HepG2 (cell line): ENCODE results near the gene TAF11. TPM values are rescaled to one million over a fixed set of nuclear protein-coding genes. Genes with fewer than 3 reads are reported as not detected.

ENCODE experiments used
- ATAC-seq: fragments of 200-7000 bp; cut with Tn5 transposase; 3 replicates; pipeline ENCODE4 v1.9.1; 2020; ENCODE audit warnings: mild to moderate bottlenecking, moderate library complexity
- BruUV-seq: library from RNA; stranded (reverse); fragments of 400-500 nt; replicated peaks from 2 replicates; lab custom pipeline; 2021; lab: Mats Ljungman, UMichigan
- CTCF ChIA-PET: fragments of 300-600 bp; formaldehyde crosslinking; extraction: SDS; loops from one replicate; lab custom pipeline; 2021; ENCODE audit warnings: low total read pairs, inconsistent platforms, low intra/inter-chr PET ratio; lab: Yijun Ruan, JAX
- POLR2A ChIA-PET: fragments of 350-600 bp; sonication (Branson Sonifier 250); formaldehyde crosslinking; loops from one replicate; lab custom pipeline; 2020; ENCODE audit warnings: antibody characterized with exemption, inconsistent platforms; lab: Yijun Ruan, JAX
- DNase-seq: peaks from one replicate; pipeline ENCODE4 v3.0.0-alpha.2; 2015; ENCODE audit warnings: low spot score
- FAIRE-seq: peaks from 3 replicates; lab custom pipeline; 2011; peaks lifted over from hg19 to GRCh38; lab: Jason Lieb, UNC
- H2AFZ ChIP-seq: one replicate; pipeline ENCODE4 v1.6.1; 2011; ENCODE audit warnings: low read length, inconsistent platforms
- H3K27ac ChIP-seq: fragments of 300-600 bp; 3 replicates; pipeline ENCODE4 v1.8.0; 2011; ENCODE audit warnings: mixed run types, mild to moderate bottlenecking, mixed read lengths, low read length, inconsistent platforms; ENCODE audit not compliant: insufficient read depth; ENCODE audit errors: extremely low read length
- H3K27me3 ChIP-seq, 2 experiments: fragments of 200-600 bp in 1 of 2; 2 replicates in 1 of 2; 3 replicates in 1 of 2; pipeline versions ENCODE4 v1.6.0 to v1.8.0; 2011; ENCODE audit warnings: low read length in 2 of 2, mild to moderate bottlenecking in 2 of 2, moderate library complexity in 2 of 2, inconsistent platforms in 1 of 2; ENCODE audit not compliant: insufficient read depth in 2 of 2, control insufficient read depth in 1 of 2
- H3K36me3 ChIP-seq, 2 experiments: fragments of 200-600 bp in 1 of 2; replicated peaks in 1 of 2; 2 replicates in 1 of 2; 3 replicates in 1 of 2; pipeline versions ENCODE4 v1.5.1 to v1.8.0; 2011; ENCODE audit warnings: low read length in 2 of 2, inconsistent platforms in 1 of 2; ENCODE audit not compliant: insufficient read depth in 2 of 2, control insufficient read depth in 1 of 2
- H3K4me1 ChIP-seq: 2 replicates; pipeline ENCODE4 v1.5.1; 2012; ENCODE audit warnings: low read length, inconsistent platforms; ENCODE audit not compliant: insufficient read depth
- H3K4me2 ChIP-seq: 2 replicates; pipeline ENCODE4 v1.6.0; 2011; ENCODE audit warnings: low read depth, low read length, inconsistent platforms
- H3K4me3 ChIP-seq, 3 experiments: fragments of 200-600 bp in 1 of 3; sonication (generic), shearing (Covaris generic) in 1 of 3; replicated peaks in 1 of 3; 2 replicates each; pipeline ENCODE4 v1.5.1; 2011 to 2016; ENCODE audit warnings: low read length in 3 of 3, inconsistent platforms in 2 of 3, low read depth in 2 of 3, mild to moderate bottlenecking in 2 of 3, control low read depth in 1 of 3, mixed read lengths in 1 of 3; ENCODE audit not compliant: insufficient read depth in 1 of 3
- H3K79me2 ChIP-seq: one replicate; pipeline ENCODE4 v1.6.1; 2011; ENCODE audit warnings: low read length, inconsistent platforms; ENCODE audit not compliant: insufficient read depth
- H3K9ac ChIP-seq: 2 replicates; pipeline ENCODE4 v1.6.0; 2011; ENCODE audit warnings: mild to moderate bottlenecking, low read depth, low read length, inconsistent platforms; ENCODE audit not compliant: insufficient read depth
- H3K9me3 ChIP-seq: 2 replicates; pipeline ENCODE4 v1.5.1; 2012; ENCODE audit warnings: mild to moderate bottlenecking, low read length
- H4K20me1 ChIP-seq: 2 replicates; pipeline ENCODE4 v1.6.0; 2011; ENCODE audit warnings: inconsistent platforms, mild to moderate bottlenecking, low read length, moderate library complexity; ENCODE audit not compliant: insufficient read depth
- FOXO1 ChIP-seq: sonication (generic); formaldehyde crosslinking; IDR thresholded peaks from 2 replicates; pipeline ENCODE4 v1.4.0; 2020; ENCODE audit warnings: missing genetic modification reagents
- NFAT5 ChIP-seq: sonication (generic); formaldehyde crosslinking; IDR thresholded peaks from 2 replicates; pipeline ENCODE4 v1.4.0; 2020; ENCODE audit warnings: missing genetic modification reagents
- SMARCC2 ChIP-seq: fragments of 450-650 bp; IDR thresholded peaks from 2 replicates; pipeline ENCODE4 v1.6.1; 2017; ENCODE audit warnings: antibody characterized with exemption, mild to moderate bottlenecking
- SP4 ChIP-seq: sonication (generic); formaldehyde crosslinking; IDR thresholded peaks from 2 replicates; pipeline ENCODE4 v1.8.1; 2023; ENCODE audit warnings: mild to moderate bottlenecking, missing genetic modification reagents
- ZBTB42 ChIP-seq: sonication (generic); formaldehyde crosslinking; IDR thresholded peaks from 2 replicates; pipeline ENCODE4 v1.5.0; 2020; ENCODE audit warnings: mild to moderate bottlenecking, missing genetic modification reagents
- ZIK1 ChIP-seq: sonication (generic); formaldehyde crosslinking; IDR thresholded peaks from 2 replicates; pipeline ENCODE4 v1.5.0; 2020; ENCODE audit warnings: mild to moderate bottlenecking, low read depth, missing genetic modification reagents, borderline replicate concordance
- ZSCAN31 ChIP-seq: sonication (generic); formaldehyde crosslinking; IDR thresholded peaks from 2 replicates; pipeline ENCODE4 v1.5.0; 2020; ENCODE audit warnings: low read depth, mild to moderate bottlenecking, missing genetic modification reagents
- WGBS: methylation state at CpG from one replicate; pipeline ENCODE4 v1.1.6; 2017; ENCODE audit warnings: low lambda C conversion rate; 5-methylcytosine and 5-hydroxymethylcytosine counted together
- in situ Hi-C: cut with HindIII; loops from 2 replicates; pipeline ENCODE4 v1.10.0; 2017; ENCODE audit warnings: low pct_unique_long_range_greater_than_20kb; ENCODE audit not compliant: extremely low pct_ligation_motif_present
- intact Hi-C: fragments of 100-400 bp; cut with micrococcal nuclease; formaldehyde crosslinking; loops from one replicate; pipeline ENCODE4 v1.10.0; 2022; ENCODE audit not compliant: unreplicated experiment
- polyA plus RNA-seq, 8 experiments: library from polyadenylated mRNA; depleted of rRNA in 3 of 8; stranded (reverse) in 7 of 8; unstranded in 1 of 8; fragments of >200 nt; fragmentation: Illumina TruSeq in 4 of 8; extraction: Trizol in 4 of 8; gene quantifications; 2 replicates each; pipeline versions ENCODE4 v1.2.1 to v1.2.3, GENCODE V29; 2011 to 2016; ENCODE audit warnings: low read depth in 4 of 8, missing spikeins in 1 of 8, mixed read lengths in 1 of 8; ENCODE audit not compliant: insufficient read depth in 1 of 8
- total RNA-seq, 5 experiments: library from RNA; depleted of rRNA; stranded (reverse); fragments of >200 nt; fragmentation: Illumina TruSeq; extraction: Trizol; gene quantifications; 2 replicates each; pipeline ENCODE4 v1.2.3, GENCODE V29; 2016; ENCODE audit warnings: low read depth in 1 of 5
- TF ChIP-seq, protein P1 (sequence below): IDR thresholded peaks from 2 replicates; pipeline ENCODE4 v1.6.1; 2016; ENCODE audit warnings: low read depth

TAF11 gene
- total and polyA plus RNA-seq, 2 of the 13 experiments (the other 11 are each of a cell fraction or from before 2014, with no cell fraction given), result 35.4 to 73.6 TPM

GRCh38 chr6:34900321-34901031 is 12.6 kb upstream of the TAF11 start:
- intact Hi-C loops, result no loop called here
- no peak for DNase-seq
- Histone ChIP-seq H3K4me1 (peaks cover 41% of the 10 kb centered on the region), H3K27me3 (no peaks in the 10 kb centered on the region), H3K4me2 (no peak overlapping the region)
- whole genome bisulfite sequencing, result 98% methylated on average over 4 of the region's 4 CpGs
- TF ChIP-seq FOXO1, result no peak
- TF ChIP-seq ZSCAN31 (CRISPR knock-in tag), result no peak
- no peak for TF ChIP-seq SP4 (CRISPR knock-in tag)
- no peak for TF ChIP-seq SMARCC2
- no peak for TF ChIP-seq NFAT5 (CRISPR knock-in tag)
- no peak for TF ChIP-seq ZIK1 (CRISPR knock-in tag)
- TF ChIP-seq, protein P1, sequence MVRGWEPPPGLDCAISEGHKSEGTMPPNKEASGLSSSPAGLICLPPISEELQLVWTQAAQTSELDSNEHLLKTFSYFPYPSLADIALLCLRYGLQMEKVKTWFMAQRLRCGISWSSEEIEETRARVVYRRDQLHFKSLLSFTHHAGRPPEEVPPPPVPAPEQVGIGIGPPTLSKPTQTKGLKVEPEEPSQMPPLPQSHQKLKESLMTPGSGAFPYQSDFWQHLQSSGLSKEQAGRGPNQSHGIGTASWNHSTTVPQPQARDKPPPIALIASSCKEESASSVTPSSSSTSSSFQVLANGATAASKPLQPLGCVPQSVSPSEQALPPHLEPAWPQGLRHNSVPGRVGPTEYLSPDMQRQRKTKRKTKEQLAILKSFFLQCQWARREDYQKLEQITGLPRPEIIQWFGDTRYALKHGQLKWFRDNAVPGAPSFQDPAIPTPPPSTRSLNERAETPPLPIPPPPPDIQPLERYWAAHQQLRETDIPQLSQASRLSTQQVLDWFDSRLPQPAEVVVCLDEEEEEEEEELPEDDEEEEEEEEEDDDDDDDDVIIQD (CRISPR knock-in tag), result no peak
- no peak for TF ChIP-seq ZBTB42
- TF ChIP-seq, all 625 proteins: peak for 0
- no peak overlapping the region for H3K27ac ChIP-seq
- no peak overlapping the region for H3K4me3 ChIP-seq
- no peak overlapping the region for H2AFZ ChIP-seq
- in situ Hi-C loops, result no loop called here
- ATAC-seq (no peak), FAIRE-seq (no peak)
- H3K79me2 ChIP-seq, result peaks cover 21% of the 10 kb centered on the region
- BruUV-seq, result no TSS peak
- 0 out of 2 replicates have a peak, but pooled peaks cover 3% of the 10 kb centered on the region for H4K20me1 ChIP-seq
- no peaks in the 10 kb centered on the region for H3K9me3 ChIP-seq
- ChIA-PET CTCF (no interaction called here), POLR2A (interaction anchor here (1.5 kb wide), 1 partner anchor 13 kb away, joined by 8 read pairs; the partner anchor contains the start of gene TAF11)
- 0 out of 5 replicates have a peak, but pooled peaks cover 0 to 2% of the 10 kb centered on the region in 2 experiments for H3K36me3 ChIP-seq
- no peak overlapping the region for H3K9ac ChIP-seq
